Endothelial cell of umbilical vein (primary cell): Measurements from ENCODE around the gene JCAD. TPM values are rescaled to one million over a fixed set of nuclear protein-coding genes. Genes with fewer than 3 reads are reported as not detected.
A peak's percentile ranks its signal among the peaks of the same experiment; 100 is the strongest.

Experiments used
- BruUV-seq: library from RNA; stranded (reverse); fragments of 400-500 nt; replicated peaks from 2 replicates; lab custom pipeline; 2021; lab: Mats Ljungman, UMichigan
- CTCF ChIA-PET: fragments of 300-600, 350-600 bp; sonication (Branson Sonifier 250); formaldehyde crosslinking; loops from one replicate; lab custom pipeline; 2021; ENCODE audit warnings: antibody characterized with exemption, inconsistent platforms; lab: Charles Lee
- POLR2A ChIA-PET: fragments of 300-600, 350-600 bp; sonication (Branson Sonifier 250); formaldehyde crosslinking; loops from one replicate; lab custom pipeline; 2021; ENCODE audit warnings: antibody characterized with exemption, inconsistent platforms; lab: Charles Lee
- DNase-seq: peaks from one replicate; pipeline ENCODE4 v3.0.0-alpha.2; 2011; ENCODE audit warnings: low read depth, low spot score
- FAIRE-seq: peaks from 2 replicates; lab custom pipeline; 2011; peaks lifted over from hg19 to GRCh38; lab: Jason Lieb, UNC
- H2AFZ ChIP-seq: 2 replicates; pipeline ENCODE4 v1.6.0; 2012; ENCODE audit warnings: low read depth, low read length, control low read depth, inconsistent platforms
- H3K27ac ChIP-seq: 2 replicates; pipeline ENCODE4 v1.5.1; 2011; ENCODE audit warnings: low read depth, mild to moderate bottlenecking, control low read depth, low read length, moderate library complexity; ENCODE audit not compliant: insufficient read depth
- H3K27me3 ChIP-seq, 2 experiments: 2 replicates each; pipeline versions ENCODE4 v1.6.0 to v1.6.1; 2011; ENCODE audit warnings: low read length in 2 of 2, mixed read lengths in 1 of 2; ENCODE audit not compliant: control insufficient read depth in 2 of 2, insufficient read depth in 2 of 2
- H3K36me3 ChIP-seq, 2 experiments: 2 replicates in 1 of 2; 3 replicates in 1 of 2; pipeline ENCODE4 v1.5.1; 2011; ENCODE audit warnings: low read length in 2 of 2, mild to moderate bottlenecking in 1 of 2, moderate library complexity in 1 of 2; ENCODE audit not compliant: control insufficient read depth in 2 of 2, insufficient read depth in 2 of 2; ENCODE audit errors: extremely low read depth in 1 of 2
- H3K4me1 ChIP-seq: 3 replicates; pipeline ENCODE4 v1.5.1; 2011; ENCODE audit warnings: mild to moderate bottlenecking, low read length; ENCODE audit not compliant: control insufficient read depth, insufficient read depth; ENCODE audit errors: extremely low read depth
- H3K4me2 ChIP-seq: 2 replicates; pipeline ENCODE4 v1.6.1; 2011; ENCODE audit warnings: low read length, control low read depth, mixed read lengths; ENCODE audit not compliant: insufficient read depth
- H3K4me3 ChIP-seq, 3 experiments: fragments of 200-600 bp in 1 of 3; sonication (generic), shearing (Covaris generic) in 1 of 3; replicated peaks in 1 of 3; 2 replicates each; pipeline ENCODE4 v1.5.1; 2011 to 2016; ENCODE audit warnings: control low read depth in 3 of 3, low read length in 3 of 3, mild to moderate bottlenecking in 2 of 3, inconsistent platforms in 1 of 3, low read depth in 1 of 3, moderate library complexity in 1 of 3; ENCODE audit not compliant: insufficient read depth in 1 of 3
- H3K79me2 ChIP-seq: 2 replicates; pipeline ENCODE4 v1.6.0; 2012; ENCODE audit warnings: low read length, inconsistent platforms; ENCODE audit not compliant: control insufficient read depth, insufficient read depth
- H3K9ac ChIP-seq: replicated peaks from 2 replicates; pipeline ENCODE3; 2011; ENCODE audit warnings: low read length, control low read depth; ENCODE audit not compliant: insufficient read depth; ENCODE audit errors: extremely low read depth
- H3K9me1 ChIP-seq: replicated peaks from 3 replicates; pipeline ENCODE4 v1.6.0; 2011; ENCODE audit warnings: mild to moderate bottlenecking, low read length; ENCODE audit not compliant: control insufficient read depth, insufficient read depth; ENCODE audit errors: extremely low read depth
- H3K9me3 ChIP-seq: replicated peaks from 2 replicates; pipeline ENCODE4 v1.5.1; 2012; ENCODE audit warnings: low read length, inconsistent platforms; ENCODE audit not compliant: control insufficient read depth, insufficient read depth
- H4K20me1 ChIP-seq: replicated peaks from 2 replicates; pipeline ENCODE3; 2011; ENCODE audit warnings: mild to moderate bottlenecking, low read length; ENCODE audit not compliant: control insufficient read depth, insufficient read depth; ENCODE audit errors: extremely low read depth
- CTCF ChIP-seq, 2 donors: IDR thresholded peaks; 1 replicate in 1 of 2; 2 replicates in 1 of 2; pipeline ENCODE4 v1.5.1; 2011; ENCODE audit warnings: low read length in 2 of 2, mild to moderate bottlenecking in 2 of 2, moderate library complexity in 2 of 2, control low read depth in 1 of 2, inconsistent platforms in 1 of 2, low read depth in 1 of 2; ENCODE audit not compliant: insufficient read depth in 1 of 2; ENCODE audit errors: extremely low read depth in 1 of 2
- EZH2 ChIP-seq: IDR thresholded peaks from 2 replicates; pipeline ENCODE4 v1.6.1; 2012; ENCODE audit warnings: borderline replicate concordance, low read depth, mild to moderate bottlenecking, moderate library complexity, low read length, inconsistent platforms; ENCODE audit not compliant: severe bottlenecking
- FOS ChIP-seq: IDR thresholded peaks from 2 replicates; pipeline ENCODE4 v1.6.1; 2011; ENCODE audit warnings: mild to moderate bottlenecking, low read length, moderate library complexity, borderline replicate concordance; ENCODE audit not compliant: insufficient read depth
- GATA2 ChIP-seq: IDR thresholded peaks from 2 replicates; pipeline ENCODE4 v1.7.0; 2011; ENCODE audit warnings: low read depth, mild to moderate bottlenecking, moderate library complexity, mixed read lengths, low read length; ENCODE audit not compliant: insufficient read length, insufficient read depth
- JUN ChIP-seq: IDR thresholded peaks from 2 replicates; pipeline ENCODE4 v1.6.1; 2011; ENCODE audit warnings: borderline replicate concordance, low read depth; ENCODE audit not compliant: insufficient read length, insufficient read depth
- MYC ChIP-seq: IDR thresholded peaks from one replicate; pipeline ENCODE4 v1.6.1; 2011; ENCODE audit warnings: mild to moderate bottlenecking, low read depth, low read length
- POLR2A ChIP-seq: IDR thresholded peaks from 2 replicates; pipeline ENCODE4 v1.6.1; 2012; ENCODE audit warnings: low read depth, mild to moderate bottlenecking, control low read depth, low read length
- POLR2AphosphoS5 ChIP-seq: IDR thresholded peaks from 2 replicates; pipeline ENCODE4 v1.6.1; 2012; ENCODE audit warnings: low read depth, mild to moderate bottlenecking, control low read depth, low read length, moderate library complexity; ENCODE audit not compliant: insufficient read depth
- dilution Hi-C: fragments of 300-500 bp; cut with MboI; formaldehyde crosslinking; loops from one replicate; pipeline ENCODE4 v1.15.0; 2019; ENCODE audit warnings: low sequenced_read_pairs; ENCODE audit not compliant: extremely low pct_ligation_motif_present
- intact Hi-C: fragments of 100-400 bp; cut with micrococcal nuclease; formaldehyde crosslinking; loops from one replicate; pipeline ENCODE4 v1.10.0; 2022
- polyA plus RNA-seq, 4 experiments: library from polyadenylated mRNA; depleted of rRNA in 3 of 4; stranded (reverse) in 3 of 4; unstranded in 1 of 4; fragments of >200 nt; gene quantifications; 2 replicates each; pipeline versions ENCODE4 v1.2.1 to v1.2.3, GENCODE V29; 2011 to 2012; ENCODE audit warnings: missing spikeins in 1 of 4
- total RNA-seq: library from RNA; stranded (reverse); gene quantifications from 2 replicates; pipeline ENCODE4 v1.2.3, GENCODE V29; 2021
- TF ChIP-seq, protein P1 (sequence below): IDR thresholded peaks from 2 replicates; pipeline ENCODE4 v1.6.1; 2011; ENCODE audit not compliant: insufficient read depth, insufficient read length

JCAD gene
- total and polyA plus RNA-seq, 2 donors (not counting 3 experiments of a cell fraction or from before 2014, with no cell fraction given): 17.5 to 76.3 TPM

GRCh38 chr10:30063099-30063498 is 3.7 kb upstream of the JCAD start:
- POLR2A ChIA-PET: interaction anchor here (0.7 kb wide), 2 partner anchors 24 to 370 kb away, joined by 3 to 5 read pairs; no protein-coding TSS in a partner anchor

DNA sequence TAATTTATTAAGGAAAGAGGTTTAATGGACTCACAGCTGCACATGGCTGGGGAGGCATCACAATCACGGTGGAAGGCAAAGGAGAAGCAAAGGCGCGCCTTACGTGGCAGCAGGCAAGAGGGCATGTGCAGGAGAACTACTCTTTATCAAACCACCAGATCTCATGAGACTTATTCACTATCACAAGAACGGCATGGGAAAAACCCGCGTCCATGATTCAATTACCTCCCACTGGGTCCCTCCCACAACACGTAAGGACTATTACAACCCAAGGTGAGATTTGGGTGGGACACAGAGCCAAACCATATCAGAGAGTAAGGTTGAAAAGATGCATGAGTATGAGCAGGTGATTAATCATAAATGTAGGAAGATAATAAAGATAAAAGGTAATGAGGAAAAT is 3.2 kb upstream of the JCAD start:
- FAIRE-seq: no peak

More at GRCh38 chr10:30063099-30063498, 3.7 kb upstream of the JCAD start:
- Histone ChIP-seq H2AFZ (peak overlapping the region; percentile 63), H3K36me3 (no peaks in the 10 kb centered on the region), H3K9me3 (no peaks in the 10 kb centered on the region), H3K79me2 (peaks cover 8% of the 10 kb centered on the region), H3K27me3 (no peaks in the 10 kb centered on the region), H3K4me2 (peak overlapping the region; percentile 68), H3K4me1 (peaks cover 26% of the 10 kb centered on the region), H3K4me3 (no peak overlapping the region), H3K9me1 (no peaks in the 10 kb centered on the region), H3K27ac (peak overlapping the region; percentile 66), H4K20me1 (no peaks in the 10 kb centered on the region), H3K9ac (peak overlapping the region; percentile 52)
- CTCF ChIA-PET: interaction anchor here (0.6 to 4.0 kb wide), 6 partner anchors 21 to 178 kb away, joined by 3 to 14 read pairs (median 3); no protein-coding TSS in a partner anchor
- intact Hi-C loops: loop anchor here (1.0 to 2.0 kb wide), 4 partner anchors 14 to 178 kb away; no protein-coding TSS in a partner anchor
- dilution Hi-C loops: no loop called here
- TF ChIP-seq GATA2 (no peak), EZH2 (no peak), JUN (peak; percentile 61), POLR2A (peak; percentile 27), POLR2AphosphoS5 (peak; percentile 29), MYC (no peak), FOS (peak; percentile 79)
- TF ChIP-seq, protein P1, sequence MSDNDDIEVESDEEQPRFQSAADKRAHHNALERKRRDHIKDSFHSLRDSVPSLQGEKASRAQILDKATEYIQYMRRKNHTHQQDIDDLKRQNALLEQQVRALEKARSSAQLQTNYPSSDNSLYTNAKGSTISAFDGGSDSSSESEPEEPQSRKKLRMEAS: no peak
- DNase-seq (peak; percentile 93), FAIRE-seq (peak; percentile 75)
- BruUV-seq: no TSS peak

More for the DNA sequence above, 3.2 kb upstream of the JCAD start:
- Histone ChIP-seq H3K79me2 (peaks cover 11% of the 10 kb centered on the region), H3K9me3 (no peaks in the 10 kb centered on the region), H3K9ac (peak overlapping the region; percentile 20), H3K27ac (peak overlapping the region; percentile 66), H4K20me1 (no peaks in the 10 kb centered on the region), H3K27me3 (no peaks in the 10 kb centered on the region), H2AFZ (peak overlapping the region; percentile 60), H3K4me3 (no peak overlapping the region), H3K4me1 (peaks cover 30% of the 10 kb centered on the region), H3K4me2 (peak overlapping the region; percentile 2), H3K9me1 (no peaks in the 10 kb centered on the region), H3K36me3 (no peaks in the 10 kb centered on the region)
- BruUV-seq: no TSS peak
- ChIA-PET POLR2A (no interaction called here), CTCF (interaction anchor here (1.0 to 4.0 kb wide), 4 partner anchors 21 to 178 kb away, joined by 3 to 14 read pairs (median 4); no protein-coding TSS in a partner anchor)
- dilution Hi-C loops: no loop called here
- DNase-seq: no peak
- intact Hi-C loops: loop anchor here (2.0 kb wide), 2 partner anchors 14 to 48 kb away; no protein-coding TSS in a partner anchor
- TF ChIP-seq POLR2AphosphoS5 (no peak), FOS (no peak), MYC (no peak), EZH2 (no peak), JUN (no peak), GATA2 (no peak), POLR2A (no peak), CTCF (IDR thresholded peaks at IDR 0.05; ENCODE audit: extremely low read depth in 1 of 2, insufficient read depth in 1 of 2, low read depth in 1 of 2, low read length in 2 of 2) (no peak)
- TF ChIP-seq, protein P1: no peak
